ENCODE results near the gene NFATC1.

The NFATC1 gene

DNA sequence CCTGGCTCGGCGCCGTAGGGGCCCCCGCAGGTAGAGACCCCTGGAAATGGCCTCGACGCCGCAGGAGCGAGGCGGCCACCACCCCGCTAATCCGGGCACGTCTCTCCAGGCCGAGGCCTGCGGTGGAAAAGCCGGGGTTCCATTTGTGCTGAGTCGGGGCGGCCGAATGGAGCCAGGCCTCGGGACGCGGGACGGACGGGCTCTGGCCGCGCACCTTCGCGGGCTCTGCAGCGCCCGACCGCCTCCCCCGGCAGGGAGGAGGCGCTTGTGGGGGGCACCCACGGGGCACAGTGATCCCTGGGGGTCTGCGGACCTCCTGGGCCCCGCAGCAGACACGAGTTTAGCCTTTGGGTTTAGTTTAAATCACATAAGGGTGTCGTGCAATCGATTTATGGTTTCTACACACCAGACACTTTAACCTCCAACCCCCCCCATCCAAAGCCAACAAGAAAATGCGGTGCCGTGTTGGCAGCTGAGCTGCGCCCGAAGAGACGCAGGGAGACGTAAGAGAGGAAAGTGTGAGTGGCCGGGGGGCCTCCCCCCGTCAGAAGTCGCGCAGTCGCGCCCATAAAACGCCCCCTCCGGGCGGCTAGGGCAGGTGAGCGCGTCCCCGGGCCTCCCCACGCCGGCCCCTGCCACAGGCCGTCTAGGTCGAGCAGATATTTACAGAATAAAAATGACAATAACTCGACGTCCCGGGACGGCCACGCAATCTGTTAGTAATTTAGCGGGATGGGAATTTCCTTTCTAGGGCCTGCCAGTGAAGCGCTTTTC, 1.0 kb upstream of the NFATC1 start:
- Histone ChIP-seq H3K79me2 (ENCODE audit: insufficient read depth, low read length) (no peaks in the 10 kb centered on the region), H3K27ac (ENCODE audit: low read length) (no peak overlapping the region), H3K36me3 (ENCODE audit: insufficient read depth, low read length) (no peaks in the 10 kb centered on the region), H3K9me3 (ENCODE audit: insufficient read depth, low read length, severe bottlenecking) (no peaks in the 10 kb centered on the region), H3K27me3 (ENCODE audit: insufficient read depth, low read length, poor library complexity) (peaks cover 17% of the 10 kb centered on the region), H2AFZ (ENCODE audit: low read depth, low read length) (no peak overlapping the region), H3K4me1 (ENCODE audit: insufficient read depth, low read length) (peaks cover 44% of the 10 kb centered on the region), H4K20me1 (ENCODE audit: insufficient read depth, low read length) (no peaks in the 10 kb centered on the region), H3K9ac (ENCODE audit: low read depth, low read length) (peak overlapping the region; percentile 58; the same call in 1 of the 2 replicates), H3K4me2 (ENCODE audit: insufficient read depth, low read length) (peak overlapping the region; percentile 88), H3K4me3 (ENCODE audit: low read depth in 1 of 2, low read length in 2 of 2) (peak overlapping the region; percentile 20 to 57; a peak in 3 of 4 replicates)
- no peak for TF ChIP-seq EZH2 (IDR thresholded peaks at IDR 0.05; ENCODE audit: borderline replicate concordance, low read depth, low read length, severe bottlenecking)
- TF ChIP-seq, protein P1, sequence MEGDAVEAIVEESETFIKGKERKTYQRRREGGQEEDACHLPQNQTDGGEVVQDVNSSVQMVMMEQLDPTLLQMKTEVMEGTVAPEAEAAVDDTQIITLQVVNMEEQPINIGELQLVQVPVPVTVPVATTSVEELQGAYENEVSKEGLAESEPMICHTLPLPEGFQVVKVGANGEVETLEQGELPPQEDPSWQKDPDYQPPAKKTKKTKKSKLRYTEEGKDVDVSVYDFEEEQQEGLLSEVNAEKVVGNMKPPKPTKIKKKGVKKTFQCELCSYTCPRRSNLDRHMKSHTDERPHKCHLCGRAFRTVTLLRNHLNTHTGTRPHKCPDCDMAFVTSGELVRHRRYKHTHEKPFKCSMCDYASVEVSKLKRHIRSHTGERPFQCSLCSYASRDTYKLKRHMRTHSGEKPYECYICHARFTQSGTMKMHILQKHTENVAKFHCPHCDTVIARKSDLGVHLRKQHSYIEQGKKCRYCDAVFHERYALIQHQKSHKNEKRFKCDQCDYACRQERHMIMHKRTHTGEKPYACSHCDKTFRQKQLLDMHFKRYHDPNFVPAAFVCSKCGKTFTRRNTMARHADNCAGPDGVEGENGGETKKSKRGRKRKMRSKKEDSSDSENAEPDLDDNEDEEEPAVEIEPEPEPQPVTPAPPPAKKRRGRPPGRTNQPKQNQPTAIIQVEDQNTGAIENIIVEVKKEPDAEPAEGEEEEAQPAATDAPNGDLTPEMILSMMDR (IDR thresholded peaks at IDR 0.05; ENCODE audit: borderline replicate concordance, extremely low read depth, low read length, poor library complexity, severe bottlenecking), result no peak
- DNase-seq (no peak), ATAC-seq (ENCODE audit: insufficient read depth, low read depth) (no peak)

DNA sequence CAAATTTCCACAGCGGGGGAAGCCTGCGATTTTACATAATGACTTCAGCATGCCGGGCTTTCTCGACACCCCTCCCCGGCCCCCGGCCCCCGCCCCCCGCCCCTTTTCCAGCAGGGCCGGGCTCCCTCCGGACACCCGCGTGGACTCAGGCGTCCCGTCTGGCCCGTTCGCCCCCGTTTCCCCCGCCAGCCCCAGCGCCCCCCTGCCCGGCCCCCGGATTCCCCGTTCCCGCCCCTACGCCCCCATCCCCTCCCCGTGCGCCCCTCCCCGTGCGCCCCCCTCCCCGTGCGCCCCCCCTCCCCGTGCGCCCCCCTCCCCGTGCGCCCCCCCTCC, 456 bp upstream of the NFATC1 start:
- H2AFZ ChIP-seq (ENCODE audit: low read depth, low read length), result no peak overlapping the region
- ATAC-seq (ENCODE audit: insufficient read depth, low read depth) (no peak), DNase-seq (no peak)
- TF ChIP-seq, protein P1 (IDR thresholded peaks at IDR 0.05; ENCODE audit: borderline replicate concordance, extremely low read depth, low read length, poor library complexity, severe bottlenecking), result no peak
- TF ChIP-seq EZH2 (IDR thresholded peaks at IDR 0.05; ENCODE audit: borderline replicate concordance, low read depth, low read length, severe bottlenecking), result no peak
- peak overlapping the region in 1 of 2 experiments; percentile 57; a peak in 3 of 4 replicates for H3K4me3 ChIP-seq (ENCODE audit: low read depth in 1 of 2, low read length in 2 of 2)
- peaks cover 17% of the 10 kb centered on the region for H3K27me3 ChIP-seq (ENCODE audit: insufficient read depth, low read length, poor library complexity)
- no peaks in the 10 kb centered on the region for H3K36me3 ChIP-seq (ENCODE audit: insufficient read depth, low read length)
- peak overlapping the region; percentile 58; the same call in 1 of the 2 replicates for H3K9ac ChIP-seq (ENCODE audit: low read depth, low read length)
- no peaks in the 10 kb centered on the region for H3K79me2 ChIP-seq (ENCODE audit: insufficient read depth, low read length)
- H4K20me1 ChIP-seq (ENCODE audit: insufficient read depth, low read length), result no peaks in the 10 kb centered on the region
- no peaks in the 10 kb centered on the region for H3K9me3 ChIP-seq (ENCODE audit: insufficient read depth, low read length, severe bottlenecking)
- peak overlapping the region; percentile 88 for H3K4me2 ChIP-seq (ENCODE audit: insufficient read depth, low read length)
- peaks cover 45% of the 10 kb centered on the region for H3K4me1 ChIP-seq (ENCODE audit: insufficient read depth, low read length)
- H3K27ac ChIP-seq (ENCODE audit: low read length), result no peak overlapping the region

DNA sequence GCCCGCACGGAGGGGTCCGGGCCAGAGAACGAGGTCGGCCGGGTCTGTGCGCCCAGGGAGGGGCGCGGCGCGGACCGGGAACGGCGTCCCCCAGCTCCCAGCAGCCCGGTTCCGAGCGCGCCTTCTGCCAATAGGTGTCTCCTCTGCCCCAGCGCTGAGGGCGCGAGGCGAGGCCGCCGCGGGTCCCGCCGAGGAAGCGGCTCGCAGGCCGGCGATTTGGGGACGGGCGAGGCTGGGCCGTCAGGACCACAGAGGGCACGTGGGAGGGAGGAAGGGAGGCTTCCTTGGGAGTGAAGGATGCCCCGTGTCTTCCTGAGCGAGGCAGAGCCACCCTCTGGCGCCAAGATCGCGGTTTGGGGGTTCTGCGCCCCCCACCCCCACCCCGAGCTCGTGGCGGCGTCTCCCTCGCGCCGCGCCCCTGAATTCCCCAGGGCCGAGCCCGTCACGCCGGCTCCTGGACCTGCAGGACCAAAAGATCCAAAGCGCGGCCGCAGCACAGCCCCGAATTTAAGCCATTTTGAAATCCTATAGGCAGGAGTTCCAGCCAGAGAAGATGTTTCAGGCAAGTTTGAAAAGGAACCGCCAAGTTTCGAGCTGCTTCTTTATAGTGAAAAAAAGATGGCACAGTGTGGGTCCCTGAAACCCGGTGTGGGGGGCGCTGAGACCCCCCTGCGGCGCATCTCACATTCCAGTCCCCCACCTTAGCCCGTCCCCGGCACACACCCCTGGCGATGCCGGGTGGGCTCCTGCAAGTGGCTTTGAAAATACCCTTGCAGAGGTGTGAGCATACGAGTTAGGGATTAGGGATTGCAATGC, 909 bp downstream of the NFATC1 start:
- peak overlapping the region; percentile 79 for H3K4me2 ChIP-seq (ENCODE audit: insufficient read depth, low read length)
- no peaks in the 10 kb centered on the region for H3K36me3 ChIP-seq (ENCODE audit: insufficient read depth, low read length)
- DNase-seq (no peak), ATAC-seq (ENCODE audit: insufficient read depth, low read depth) (no peak)
- peak overlapping the region; percentile 45; the same call in 1 of the 2 replicates for H2AFZ ChIP-seq (ENCODE audit: low read depth, low read length)
- 0 out of 2 replicates have a peak, but pooled peaks cover 2% of the 10 kb centered on the region for H4K20me1 ChIP-seq (ENCODE audit: insufficient read depth, low read length)
- peaks cover 17% of the 10 kb centered on the region for H3K27me3 ChIP-seq (ENCODE audit: insufficient read depth, low read length, poor library complexity)
- TF ChIP-seq, protein P1 (IDR thresholded peaks at IDR 0.05; ENCODE audit: borderline replicate concordance, extremely low read depth, low read length, poor library complexity, severe bottlenecking), result peak; percentile 32
- TF ChIP-seq EZH2 (IDR thresholded peaks at IDR 0.05; ENCODE audit: borderline replicate concordance, low read depth, low read length, severe bottlenecking), result no peak
- no peaks in the 10 kb centered on the region for H3K9me3 ChIP-seq (ENCODE audit: insufficient read depth, low read length, severe bottlenecking)
- H3K4me3 ChIP-seq (ENCODE audit: low read depth in 1 of 2, low read length in 2 of 2), result peak overlapping the region in 1 of 2 experiments; percentile 48; a peak in 2 of 4 replicates
- peak overlapping the region; percentile 56; the same call in 1 of the 2 replicates for H3K9ac ChIP-seq (ENCODE audit: low read depth, low read length)
- peaks cover 53% of the 10 kb centered on the region for H3K4me1 ChIP-seq (ENCODE audit: insufficient read depth, low read length)
- 0 out of 2 replicates have a peak, but pooled peaks cover under 1% of the 10 kb centered on the region for H3K79me2 ChIP-seq (ENCODE audit: insufficient read depth, low read length)
- no peak overlapping the region for H3K27ac ChIP-seq (ENCODE audit: low read length)

Data from DND-41 (cell line).